ENCODE measurements around the gene CHST11.

DNA sequence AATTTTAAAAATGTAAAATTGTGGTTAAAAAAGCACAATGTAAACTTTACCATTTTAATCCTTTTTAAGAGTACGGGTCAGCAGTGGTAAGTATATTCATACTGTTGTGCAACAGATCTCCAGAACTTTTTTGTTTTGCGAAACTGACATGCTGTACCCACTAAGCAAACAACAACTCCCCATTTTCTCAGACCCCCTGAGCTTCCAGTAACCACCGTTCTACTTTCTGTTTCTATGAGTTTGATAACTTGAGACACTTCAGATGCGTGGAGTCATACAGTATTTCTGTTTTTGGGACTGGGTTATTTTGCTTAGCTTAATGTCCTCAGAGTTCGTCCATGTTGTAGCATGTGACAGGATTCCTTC is 38.0 kb downstream of the CHST11 start:
- no peak for TF ChIP-seq POLR2A (IDR thresholded peaks at IDR 0.05; ENCODE audit: low read length)
- no peak for TF ChIP-seq GATA1 (IDR thresholded peaks at IDR 0.05; ENCODE audit: low read depth, low read length)
